Spleen (tissue), 11 donors: Measurements from ENCODE around the gene NPY5R. TPM values are rescaled to one million over a fixed set of nuclear protein-coding genes. Genes with fewer than 3 reads are reported as not detected.

Experiments
- DNase-seq: peaks from one replicate; pipeline ENCODE4 v3.0.0-alpha.2; 2020
- H3K27ac ChIP-seq, 8 donors: fragments of 200-600 bp; sonication (generic) in 7 of 8; 1 replicate in 4 of 8; 2 replicates in 4 of 8; pipeline versions ENCODE4 v1.5.0 to v1.8.0; 2016 to 2021; ENCODE audit warnings: inconsistent platforms in 4 of 8, mild to moderate bottlenecking in 4 of 8, moderate library complexity in 1 of 8
- H3K27me3 ChIP-seq, 7 donors: fragments of 200-600 bp; sonication (generic) in 6 of 7; replicated peaks in 1 of 7; 1 replicate in 4 of 7; 2 replicates in 3 of 7; pipeline versions ENCODE4 v1.5.0 to v1.8.0; 2016 to 2021; ENCODE audit warnings: inconsistent platforms in 3 of 7, mild to moderate bottlenecking in 1 of 7
- H3K36me3 ChIP-seq, 6 donors: fragments of 200-600 bp; sonication (generic) in 5 of 6; 1 replicate in 4 of 6; 2 replicates in 2 of 6; pipeline versions ENCODE4 v1.5.0 to v1.8.0; 2016 to 2021; ENCODE audit warnings: inconsistent platforms in 2 of 6
- H3K4me1 ChIP-seq, 6 donors: fragments of 200-600 bp; sonication (generic) in 5 of 6; 1 replicate in 3 of 6; 2 replicates in 3 of 6; pipeline versions ENCODE4 v1.5.0 to v1.8.0; 2016 to 2021; ENCODE audit warnings: inconsistent platforms in 3 of 6
- H3K4me3 ChIP-seq, 8 donors: fragments of 200-600 bp; sonication (generic) in 7 of 8; 1 replicate in 4 of 8; 2 replicates in 4 of 8; pipeline versions ENCODE4 v1.5.0 to v1.8.0; 2016 to 2021; ENCODE audit warnings: inconsistent platforms in 4 of 8, mild to moderate bottlenecking in 4 of 8, moderate library complexity in 2 of 8
- H3K9me3 ChIP-seq, 8 donors: fragments of 200-600 bp; sonication (generic) in 7 of 8; 1 replicate in 4 of 8; 2 replicates in 4 of 8; pipeline versions ENCODE4 v1.5.0 to v1.8.0; 2016 to 2021; ENCODE audit warnings: inconsistent platforms in 4 of 8
- CTCF ChIP-seq, 11 experiments: fragments of 200-600 bp in 7 of 11; fragments of 450-650 bp in 4 of 11; sonication (generic) in 4 of 11; IDR thresholded peaks in 8 of 11; conservative IDR thresholded peaks in 3 of 11; 1 replicate in 7 of 11; 2 replicates in 4 of 11; pipeline versions ENCODE4 v1.4.0 to v1.8.0; 2016 to 2021; ENCODE audit warnings: antibody characterized with exemption in 11 of 11, inconsistent platforms in 4 of 11, mild to moderate bottlenecking in 1 of 11
- POLR2A ChIP-seq, 3 donors: fragments of 450-650 bp; IDR thresholded peaks; one replicate each; pipeline ENCODE4 v1.5.1; 2017; ENCODE audit warnings: antibody characterized with exemption in 3 of 3, mild to moderate bottlenecking in 1 of 3
- POLR2AphosphoS5 ChIP-seq, 3 donors: sonication (generic); formaldehyde crosslinking; IDR thresholded peaks; one replicate each; pipeline ENCODE4 v1.5.1; 2017; ENCODE audit warnings: antibody characterized with exemption in 3 of 3
- WGBS, 5 donors: extraction: QIAGEN DNeasy Blood & Tissue Kit in 3 of 5; methylation state at CpG; one replicate each; pipeline versions ENCODE4 v1.1.5 to v1.1.7; 2013 to 2018; 5-methylcytosine and 5-hydroxymethylcytosine counted together
- intact Hi-C: fragments of 100-400 bp; cut with DNase I; formaldehyde crosslinking; loops from one replicate; pipeline ENCODE4 v1.15.0; 2023; ENCODE audit warnings: low total_unique reads
- polyA plus RNA-seq, 3 donors: library from polyadenylated mRNA; stranded (reverse); fragments of 200-250 nt; gene quantifications; one replicate each; pipeline ENCODE4 v1.2.1, GENCODE V29; 2013
- total RNA-seq, 7 donors: library from RNA; depleted of rRNA in 3 of 7; stranded (reverse); fragments of >200 nt in 3 of 7; fragmentation: NEBNext Ultra II Directional in 4 of 7; extraction: Animal tissue kit (Norgen Biotek cat#: 25700) in 4 of 7; gene quantifications; one replicate each; pipeline versions ENCODE4 v1.1.0 to v1.2.1, GENCODE V29; 2016 to 2021
- donor health status: healthy with polysubstance abuse.
- donor health status: DM: no; HTN: no; CAD: no; lungs with moderate emphysema.
- donor health status: DM: no; HTN: no; CAD: no.
- donor health status: Bipolar disorder and iron deficiency.
- donor health status: healthy.
- donor health status: DM: no; HTN: no; CAD: no.
- donor health status: DM: yes; HTN: yes; CAD: no.

The NPY5R gene
- total and polyA plus RNA-seq, 10 donors: 0.77 to 8.4 (median 4.6) TPM

DNA sequence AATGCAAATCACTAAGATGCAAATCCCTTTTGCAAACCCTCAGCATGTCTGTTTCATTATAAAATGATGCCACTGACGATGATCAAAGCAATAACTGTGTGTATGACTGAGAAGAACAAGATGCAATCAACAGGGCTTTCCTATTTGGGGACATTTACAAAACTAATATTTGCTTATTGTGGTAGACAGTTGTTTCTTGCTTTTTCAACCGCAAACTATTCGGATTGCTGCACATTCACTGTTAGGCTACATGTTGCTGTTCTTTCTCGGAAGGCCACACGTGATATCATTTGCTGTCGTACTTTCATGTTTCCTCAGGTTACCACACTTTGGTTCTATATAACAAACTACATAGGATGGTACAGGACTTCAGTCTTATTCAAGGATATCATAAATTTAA lies 49.8 kb downstream of the NPY5R start:
- intact Hi-C loops: no loop called here
- 86 to 95% (median 91%) methylated on average over 6 of the region's 6 CpGs for WGBS, 5 donors
- Histone ChIP-seq H3K9me3 (no peaks in the 10 kb centered on the region), H3K27ac (peak overlapping the region in 2 of 8 donors; percentile 13 to 57), H3K4me1 (peaks cover 0 to 4% (median 0%) of the 10 kb centered on the region in 6 donors), H3K4me3 (no peak overlapping the region), H3K36me3 (no peaks in the 10 kb centered on the region), H3K27me3 (no peaks in the 10 kb centered on the region)
- TF ChIP-seq CTCF (IDR thresholded peaks at IDR 0.05 in 8 of 11, conservative IDR thresholded peaks at IDR 0.05 in 3 of 11) (no peak), POLR2A (IDR thresholded peaks at IDR 0.05) (no peak), POLR2AphosphoS5 (IDR thresholded peaks at IDR 0.05) (no peak)
- no peak for DNase-seq

DNA sequence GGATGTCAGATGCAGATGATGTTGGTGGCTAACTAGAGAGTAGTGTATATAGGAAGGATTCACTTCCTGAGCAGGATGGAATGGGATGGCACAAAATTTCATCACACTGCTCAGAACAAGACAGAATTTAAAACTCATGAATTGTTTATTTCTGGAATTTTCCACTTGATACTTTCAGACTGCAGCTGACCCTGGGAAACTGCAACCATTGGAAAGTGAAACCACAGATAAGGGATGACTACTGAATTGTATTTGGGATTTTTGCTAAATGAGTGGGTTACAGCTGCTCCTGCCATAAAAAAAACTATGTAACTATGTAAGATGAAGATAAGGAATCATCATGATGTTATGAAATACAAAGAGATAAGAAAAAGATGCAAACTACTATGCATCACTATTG lies 51.4 kb downstream of the NPY5R start:
- no peak overlapping the region for H3K4me3 ChIP-seq
- peaks cover 0 to 4% (median 0%) of the 10 kb centered on the region in 6 donors for H3K4me1 ChIP-seq
- DNase-seq: no peak
- H3K27ac ChIP-seq: peak overlapping the region in 7 of 8 donors; percentile 2 to 45 (median 14)
- intact Hi-C loops: no loop called here
- TF ChIP-seq POLR2A (IDR thresholded peaks at IDR 0.05): no peak
- no peak for TF ChIP-seq CTCF (IDR thresholded peaks at IDR 0.05 in 8 of 11, conservative IDR thresholded peaks at IDR 0.05 in 3 of 11)
- TF ChIP-seq POLR2AphosphoS5 (IDR thresholded peaks at IDR 0.05): no peak
- H3K9me3 ChIP-seq: no peaks in the 10 kb centered on the region
- H3K36me3 ChIP-seq: no peaks in the 10 kb centered on the region
- no peaks in the 10 kb centered on the region for H3K27me3 ChIP-seq

DNA sequence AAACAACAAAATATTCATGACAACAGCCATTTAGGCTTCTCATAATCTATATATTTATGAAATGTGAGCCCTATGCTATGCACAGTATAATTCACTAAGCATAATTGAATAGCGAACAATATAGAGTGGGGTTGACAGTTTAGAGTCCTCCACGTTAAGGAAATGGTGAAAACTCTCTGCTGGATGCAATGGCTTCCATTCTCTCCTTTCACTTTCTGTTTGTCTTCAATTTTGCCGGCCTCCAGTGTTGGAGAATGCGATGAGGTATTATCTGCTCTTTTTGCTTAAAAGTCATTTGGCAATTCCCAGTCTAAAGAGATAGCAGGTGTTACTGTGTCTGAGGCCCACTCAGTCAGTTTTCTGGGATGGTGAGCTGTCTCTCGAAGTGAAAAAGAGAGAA lies 52.1 kb downstream of the NPY5R start:
- 70 to 79% (median 74%) methylated on average over 5 of the region's 5 CpGs for WGBS, 5 donors
- DNase-seq: no peak
- intact Hi-C loops: no loop called here
- Histone ChIP-seq H3K4me3 (peak overlapping the region in 1 of 8 donors; percentile 10), H3K36me3 (no peaks in the 10 kb centered on the region), H3K27ac (peak overlapping the region in 4 of 8 donors; percentile 15 to 36 (median 32)), H3K9me3 (no peaks in the 10 kb centered on the region), H3K27me3 (no peaks in the 10 kb centered on the region), H3K4me1 (peaks cover 0 to 4% (median 0%) of the 10 kb centered on the region in 6 donors)
- TF ChIP-seq POLR2AphosphoS5 (IDR thresholded peaks at IDR 0.05) (no peak), POLR2A (IDR thresholded peaks at IDR 0.05) (no peak), CTCF (IDR thresholded peaks at IDR 0.05 in 8 of 11, conservative IDR thresholded peaks at IDR 0.05 in 3 of 11) (no peak)

- Histone ChIP-seq H3K4me1 (no peaks in the 10 kb centered on the region), H3K27me3 (no peaks in the 10 kb centered on the region), H3K4me3 (no peak overlapping the region), H3K9me3 (no peaks in the 10 kb centered on the region), H3K36me3 (no peaks in the 10 kb centered on the region), H3K27ac (no peak overlapping the region)
- DNase-seq: no peak
- no peak for TF ChIP-seq POLR2A (IDR thresholded peaks at IDR 0.05)
- intact Hi-C loops: no loop called here
Observed at GRCh38 chr4:163398238-163398637, 54.5 kb downstream of the NPY5R start.

DNA sequence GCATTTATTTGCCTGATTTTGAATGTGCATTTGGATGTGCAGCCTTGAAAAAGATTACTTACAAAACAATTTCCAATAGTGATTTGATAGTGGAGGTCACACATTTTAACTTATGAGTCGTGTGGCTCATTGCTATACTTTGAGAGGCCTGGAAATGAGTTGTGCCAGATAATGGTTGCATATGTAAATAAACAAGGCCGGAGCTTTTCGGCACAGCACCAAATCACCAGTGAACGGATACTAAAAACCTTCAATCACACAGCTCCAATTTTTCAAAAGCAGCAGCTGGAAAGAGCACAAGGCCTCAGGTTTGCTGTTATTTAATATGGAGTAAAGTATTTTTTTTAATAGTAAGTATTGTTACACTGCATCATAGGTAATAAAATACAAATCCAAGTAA lies 57.2 kb downstream of the NPY5R start:
- 70 to 92% (median 79%) methylated on average over 4 of the region's 4 CpGs for WGBS, 5 donors

More for the DNA sequence above, 57.2 kb downstream of the NPY5R start:
- no peak for DNase-seq
- Histone ChIP-seq H3K36me3 (no peaks in the 10 kb centered on the region), H3K27ac (no peak overlapping the region), H3K4me3 (no peak overlapping the region), H3K27me3 (peaks cover 0 to 7% (median 0%) of the 10 kb centered on the region in 7 donors), H3K4me1 (peaks cover 0 to 3% (median 0%) of the 10 kb centered on the region in 6 donors), H3K9me3 (no peaks in the 10 kb centered on the region)
- intact Hi-C loops: no loop called here
- TF ChIP-seq POLR2A (IDR thresholded peaks at IDR 0.05) (no peak), CTCF (IDR thresholded peaks at IDR 0.05 in 8 of 11, conservative IDR thresholded peaks at IDR 0.05 in 3 of 11) (no peak), POLR2AphosphoS5 (IDR thresholded peaks at IDR 0.05) (no peak)
